ENCODE results near the gene ATP1B4.

Gene ATP1B4

GRCh38 chrX:120377179-120377578, 15.3 kb downstream of the ATP1B4 start:
- no peak for DNase-seq

GRCh38 chrX:120377715-120378114, 15.8 kb downstream of the ATP1B4 start:
- DNase-seq: no peak

- DNase-seq: no peak
Measured at GRCh38 chrX:120378570-120378969, 16.7 kb downstream of the ATP1B4 start.

DNA sequence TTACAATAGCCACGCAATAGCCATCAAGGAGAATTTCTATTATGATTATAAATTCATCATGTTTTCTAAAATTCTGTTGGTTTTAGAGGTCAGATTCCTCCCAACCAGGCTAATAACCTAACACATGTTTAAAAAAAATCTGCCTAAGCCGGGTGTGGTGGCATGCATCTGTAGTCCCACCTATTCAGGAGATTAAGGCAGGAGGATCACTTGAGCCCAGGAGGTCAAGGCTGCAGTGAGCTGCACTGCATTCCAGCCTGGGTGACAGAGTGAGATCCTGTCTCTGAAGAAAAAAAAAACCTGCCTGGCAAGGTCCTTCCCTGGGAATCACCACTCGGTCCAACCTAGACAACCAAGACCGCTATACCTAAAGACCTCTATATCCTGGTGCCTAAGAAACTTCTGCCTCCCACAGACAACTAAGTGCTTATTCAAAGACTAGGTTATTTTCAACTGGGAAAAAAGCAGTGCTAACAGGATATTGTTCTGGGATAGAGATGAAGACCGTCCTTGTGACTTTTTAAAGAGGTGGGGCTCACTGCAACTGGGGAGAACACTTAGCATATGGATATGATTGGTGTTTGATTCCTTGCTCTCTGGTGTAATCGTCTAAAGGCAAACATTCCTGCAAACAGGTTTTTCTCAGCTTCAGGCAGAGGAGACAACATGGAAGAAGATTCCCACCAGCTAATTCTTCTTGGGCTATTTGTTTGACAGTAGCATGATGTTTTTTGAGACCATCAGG, 18.2 kb downstream of the ATP1B4 start:
- DNase-seq: no peak

GRCh38 chrX:120380699-120381098, 18.8 kb downstream of the ATP1B4 start:
- no peak for DNase-seq

- no peak for DNase-seq
Measured at GRCh38 chrX:120401301-120401700, 39.4 kb downstream of the ATP1B4 start.

DNA sequence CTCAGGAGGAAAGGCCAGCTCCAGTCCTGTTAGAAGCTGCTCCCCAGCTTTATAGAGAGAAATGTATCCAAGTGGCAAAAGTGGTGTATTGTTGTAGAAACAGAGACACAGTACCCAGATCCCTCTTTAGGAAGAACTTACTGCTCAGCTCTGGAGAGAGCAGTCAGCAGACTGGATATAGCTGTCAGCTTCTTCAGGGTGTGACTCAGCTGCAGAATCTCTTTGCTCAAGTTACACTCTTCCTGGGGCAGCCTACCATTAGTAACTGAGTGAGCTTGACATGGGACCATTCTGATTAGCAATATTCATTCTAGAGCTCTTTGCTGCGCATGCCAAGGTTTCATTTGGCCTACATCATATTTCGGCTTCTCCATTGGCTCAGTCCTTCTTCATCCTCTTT, 40.5 kb downstream of the ATP1B4 start:
- DNase-seq: no peak

GRCh38 chrX:120406638-120407037, 44.7 kb downstream of the ATP1B4 start:
- DNase-seq: no peak

GRCh38 chrX:120408168-120408567, 46.3 kb downstream of the ATP1B4 start:
- DNase-seq: no peak

DNA sequence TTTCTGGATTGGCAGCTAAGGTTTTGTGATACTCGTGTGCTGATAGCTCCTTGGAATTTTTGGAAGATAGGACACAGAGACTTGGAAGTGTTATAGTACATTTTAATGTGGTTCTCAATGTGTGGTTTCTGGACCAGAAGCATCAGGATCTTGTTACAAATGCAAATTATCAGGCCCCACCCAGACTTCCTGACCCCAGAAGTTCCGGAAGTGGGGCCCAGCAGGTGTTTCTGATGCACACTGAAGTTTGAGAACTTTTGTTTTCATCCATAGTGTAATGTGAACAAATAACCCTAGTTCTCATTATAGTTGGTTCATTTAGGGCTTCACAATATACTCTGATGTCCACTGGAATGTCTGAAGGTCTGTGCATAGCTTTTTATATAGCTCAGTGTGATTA, 57.6 kb downstream of the ATP1B4 start:
- no peak for DNase-seq

GRCh38 chrX:120426599-120426998, 64.7 kb downstream of the ATP1B4 start:
- no peak for DNase-seq

- DNase-seq: no peak
Measured at GRCh38 chrX:120428309-120428708, 66.4 kb downstream of the ATP1B4 start.

DNA sequence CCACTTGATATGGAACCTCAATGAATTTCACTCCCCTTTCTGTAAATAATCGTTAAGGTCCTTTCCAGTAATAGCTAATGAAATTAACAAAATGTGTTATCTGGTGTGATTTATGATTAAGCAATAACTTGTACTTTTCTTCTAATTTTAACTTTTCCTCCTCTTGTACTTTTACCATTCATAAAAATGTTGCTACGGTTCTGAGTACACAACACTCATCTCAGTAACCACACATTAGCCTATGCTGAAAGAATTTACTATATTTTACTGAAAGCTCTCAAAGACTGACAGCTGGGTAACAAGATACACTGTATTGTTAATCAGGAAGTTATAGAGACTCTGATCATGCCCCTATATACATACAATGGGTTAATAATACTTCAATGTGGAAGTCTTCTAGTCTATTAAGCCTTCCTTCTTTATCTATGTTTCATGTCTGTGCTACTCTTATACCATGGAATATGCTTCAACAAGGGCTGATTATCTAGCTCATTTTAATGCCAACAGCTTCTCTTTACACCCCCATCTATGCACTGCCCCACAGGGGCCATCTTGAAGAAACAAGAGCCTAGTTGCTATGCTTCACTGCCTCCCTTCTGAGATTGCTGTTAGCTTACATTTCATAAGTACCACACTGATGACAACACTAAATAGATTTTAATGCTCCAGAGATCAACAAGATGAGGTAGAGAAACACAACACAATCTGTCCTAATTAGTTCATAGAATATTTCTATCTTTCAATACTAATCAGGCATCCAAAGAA, 68.1 kb downstream of the ATP1B4 start:
- DNase-seq: no peak

All from NCI-H345 (cell line).